Chondrocyte (in vitro differentiated cells): ENCODE measurements around the gene ASXL2. TPM values are rescaled to one million over a fixed set of nuclear protein-coding genes. Genes with fewer than 3 reads are reported as not detected.

Source experiments
- DNase-seq: peaks from one replicate; pipeline ENCODE4 v3.0.0; 2021; ENCODE audit warnings: mixed read lengths, low spot score
- H3K27ac Mint-ChIP-seq: one replicate; pipeline ENCODE4 v1.8.0; 2021; ENCODE audit warnings: mild to moderate bottlenecking, moderate library complexity, mixed read lengths; ENCODE audit not compliant: unreplicated experiment
- H3K27me3 Mint-ChIP-seq: 2 replicates; pipeline ENCODE4 v1.8.0; 2021; ENCODE audit warnings: low read depth, mixed read lengths
- H3K36me3 Mint-ChIP-seq: 2 replicates; pipeline ENCODE4 v1.8.0; 2021; ENCODE audit warnings: low read depth, mixed read lengths
- H3K4me1 Mint-ChIP-seq: 2 replicates; pipeline ENCODE4 v1.8.0; 2021; ENCODE audit warnings: low read depth, mild to moderate bottlenecking, mixed read lengths
- H3K4me3 Mint-ChIP-seq: one replicate; pipeline ENCODE4 v1.8.0; 2021; ENCODE audit warnings: mild to moderate bottlenecking, moderate library complexity, mixed read lengths; ENCODE audit not compliant: unreplicated experiment
- H3K9me3 Mint-ChIP-seq: 2 replicates; pipeline ENCODE4 v1.8.0; 2021; ENCODE audit warnings: low read depth, mixed read lengths
- total RNA-seq: library from RNA; stranded (reverse); gene quantifications from 3 replicates; pipeline ENCODE4 v1.2.1, GENCODE V29; 2021
- TF ChIP-seq, protein P1 (sequence below): fragments of 200-600 bp; sonication (generic); IDR thresholded peaks from 2 replicates; pipeline ENCODE4 v1.5.0; 2021; ENCODE audit warnings: antibody characterized with exemption, mild to moderate bottlenecking, moderate library complexity

Gene ASXL2
- total RNA-seq, 1 donor from 2014 or later: 24.7 TPM

DNA sequence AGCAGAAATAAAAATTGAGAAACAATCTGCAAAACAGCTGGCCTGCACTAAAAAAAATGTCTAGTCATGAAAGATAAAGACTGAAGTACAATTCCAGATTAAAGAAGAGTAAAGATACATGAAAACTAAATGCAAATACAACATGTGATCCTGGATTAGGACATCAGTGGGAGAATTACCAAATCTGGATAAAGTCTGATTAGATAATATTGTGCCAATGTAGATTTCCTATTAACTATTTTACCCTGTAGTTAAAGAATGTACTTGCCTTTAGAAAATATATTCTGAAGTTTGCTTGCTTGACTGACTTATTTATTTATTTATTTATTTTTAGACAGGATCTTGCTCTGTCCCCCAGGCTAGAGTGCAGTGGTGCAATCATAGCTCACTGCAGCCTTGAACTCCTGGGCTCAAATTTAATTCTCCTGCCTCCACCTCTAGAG, 58.7 kb downstream of the ASXL2 start:
- H3K27me3 Mint-ChIP-seq: no peaks in the 10 kb centered on the region
- H3K4me1 Mint-ChIP-seq: peaks cover 20% of the 10 kb centered on the region
- no peaks in the 10 kb centered on the region for H3K9me3 Mint-ChIP-seq
- no peaks in the 10 kb centered on the region for H3K36me3 Mint-ChIP-seq
- no peak for DNase-seq
- H3K27ac Mint-ChIP-seq: no peak overlapping the region
- H3K4me3 Mint-ChIP-seq: no peak overlapping the region
- TF ChIP-seq, protein P1, sequence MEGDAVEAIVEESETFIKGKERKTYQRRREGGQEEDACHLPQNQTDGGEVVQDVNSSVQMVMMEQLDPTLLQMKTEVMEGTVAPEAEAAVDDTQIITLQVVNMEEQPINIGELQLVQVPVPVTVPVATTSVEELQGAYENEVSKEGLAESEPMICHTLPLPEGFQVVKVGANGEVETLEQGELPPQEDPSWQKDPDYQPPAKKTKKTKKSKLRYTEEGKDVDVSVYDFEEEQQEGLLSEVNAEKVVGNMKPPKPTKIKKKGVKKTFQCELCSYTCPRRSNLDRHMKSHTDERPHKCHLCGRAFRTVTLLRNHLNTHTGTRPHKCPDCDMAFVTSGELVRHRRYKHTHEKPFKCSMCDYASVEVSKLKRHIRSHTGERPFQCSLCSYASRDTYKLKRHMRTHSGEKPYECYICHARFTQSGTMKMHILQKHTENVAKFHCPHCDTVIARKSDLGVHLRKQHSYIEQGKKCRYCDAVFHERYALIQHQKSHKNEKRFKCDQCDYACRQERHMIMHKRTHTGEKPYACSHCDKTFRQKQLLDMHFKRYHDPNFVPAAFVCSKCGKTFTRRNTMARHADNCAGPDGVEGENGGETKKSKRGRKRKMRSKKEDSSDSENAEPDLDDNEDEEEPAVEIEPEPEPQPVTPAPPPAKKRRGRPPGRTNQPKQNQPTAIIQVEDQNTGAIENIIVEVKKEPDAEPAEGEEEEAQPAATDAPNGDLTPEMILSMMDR: no peak

DNA sequence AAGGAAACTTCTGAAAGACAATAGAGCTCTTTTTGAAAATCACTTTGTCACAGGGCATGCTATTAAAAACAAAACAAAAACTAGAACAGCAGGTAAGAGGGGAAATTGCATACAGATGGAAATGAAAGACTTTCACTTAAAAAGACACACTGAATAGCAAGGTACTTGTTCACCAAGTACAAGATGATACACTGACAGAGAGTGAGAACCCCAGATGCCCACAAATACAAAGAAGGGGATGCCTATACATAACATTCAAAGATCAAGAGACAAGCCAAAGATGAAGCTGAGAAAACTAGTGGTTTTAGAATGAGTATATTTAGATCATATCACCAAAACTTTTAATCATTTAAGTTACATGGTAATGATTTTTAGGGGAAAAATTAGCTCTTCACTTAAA, 60.7 kb downstream of the ASXL2 start:
- DNase-seq: no peak
- H3K9me3 Mint-ChIP-seq: no peaks in the 10 kb centered on the region
- no peak overlapping the region for H3K27ac Mint-ChIP-seq
- no peaks in the 10 kb centered on the region for H3K27me3 Mint-ChIP-seq
- no peak overlapping the region for H3K4me3 Mint-ChIP-seq
- TF ChIP-seq, protein P1: no peak
- H3K4me1 Mint-ChIP-seq: peaks cover 18% of the 10 kb centered on the region
- H3K36me3 Mint-ChIP-seq: no peaks in the 10 kb centered on the region

DNA sequence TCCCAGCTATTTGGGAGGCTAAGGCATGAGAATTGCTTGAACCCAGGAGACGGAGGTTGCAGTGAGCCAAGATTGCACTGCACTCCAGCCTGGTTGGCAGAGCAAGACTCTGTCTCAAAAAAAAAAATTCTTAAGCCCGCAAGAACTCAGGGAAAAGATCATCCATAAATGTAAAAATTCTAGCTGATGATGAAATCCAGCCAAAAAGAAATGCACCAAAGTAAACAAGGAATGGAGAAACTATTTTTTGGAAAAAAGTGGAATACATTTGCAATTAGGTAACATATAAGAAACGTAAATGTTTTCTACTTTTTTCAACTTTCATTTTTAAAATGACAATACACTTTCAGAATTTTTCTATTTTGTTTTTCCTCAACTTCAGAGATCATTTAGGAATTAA, 61.3 kb downstream of the ASXL2 start:
- TF ChIP-seq, protein P1: no peak
- Mint-ChIP-seq H3K36me3 (no peaks in the 10 kb centered on the region), H3K9me3 (no peaks in the 10 kb centered on the region), H3K4me3 (no peak overlapping the region), H3K27ac (no peak overlapping the region), H3K4me1 (peaks cover 16% of the 10 kb centered on the region), H3K27me3 (no peaks in the 10 kb centered on the region)
- no peak for DNase-seq

DNA sequence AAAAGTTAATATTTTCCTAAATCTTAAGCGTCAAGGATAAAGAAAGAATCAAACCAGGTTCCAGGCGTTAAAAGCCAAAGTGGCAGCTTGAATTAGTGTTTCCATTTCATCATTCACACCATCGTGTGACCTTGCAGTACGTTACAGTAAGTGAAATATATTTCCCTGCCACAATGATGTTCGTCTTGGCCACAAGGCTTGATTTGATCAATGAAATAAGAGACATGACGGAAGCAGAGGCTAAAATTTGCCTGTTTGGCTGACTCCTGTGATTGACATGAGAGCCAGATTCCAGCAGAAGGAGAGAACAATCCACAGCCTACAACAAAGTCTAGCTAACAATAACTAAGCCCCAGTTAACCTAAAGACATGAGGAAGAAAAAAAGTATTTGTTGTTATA, 62.0 kb downstream of the ASXL2 start:
- H3K27ac Mint-ChIP-seq: no peak overlapping the region
- no peaks in the 10 kb centered on the region for H3K9me3 Mint-ChIP-seq
- peaks cover 9% of the 10 kb centered on the region for H3K4me1 Mint-ChIP-seq
- TF ChIP-seq, protein P1: no peak
- DNase-seq: no peak
- no peaks in the 10 kb centered on the region for H3K27me3 Mint-ChIP-seq
- no peak overlapping the region for H3K4me3 Mint-ChIP-seq
- H3K36me3 Mint-ChIP-seq: no peaks in the 10 kb centered on the region

DNA sequence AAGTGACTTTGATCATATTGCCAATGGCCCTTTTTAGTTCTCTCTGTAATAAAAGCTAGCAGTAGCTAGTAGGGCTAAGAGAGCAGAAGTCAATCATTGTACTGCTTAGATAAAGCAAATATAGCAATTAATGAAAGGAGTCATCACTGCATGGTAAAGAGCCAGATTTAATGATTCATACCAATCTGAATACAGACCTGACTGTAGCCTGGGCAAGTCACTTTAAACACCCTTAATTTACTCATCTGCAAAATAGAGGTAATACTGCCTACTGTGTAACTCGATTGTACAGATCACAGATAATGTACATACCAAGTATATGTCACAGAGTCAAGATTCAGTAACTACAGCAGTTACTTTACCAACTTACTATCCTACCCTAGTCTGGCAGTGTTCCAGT, 63.6 kb downstream of the ASXL2 start:
- Mint-ChIP-seq H3K36me3 (peaks cover 2% of the 10 kb centered on the region), H3K4me3 (no peak overlapping the region), H3K27me3 (no peaks in the 10 kb centered on the region), H3K4me1 (peaks cover 6% of the 10 kb centered on the region), H3K27ac (no peak overlapping the region), H3K9me3 (no peaks in the 10 kb centered on the region)
- no peak for DNase-seq
- TF ChIP-seq, protein P1: no peak
